GM19351 (cell line): ENCODE data around the gene HOMER2.

ENCODE experiments used
- ATAC-seq: cut with Tn5 transposase; IDR thresholded peaks from one replicate; pipeline ENCODE4 v1.9.1; 2021; ENCODE audit warnings: mild to moderate bottlenecking, moderate library complexity; ENCODE audit not compliant: unreplicated experiment

HOMER2 gene

DNA sequence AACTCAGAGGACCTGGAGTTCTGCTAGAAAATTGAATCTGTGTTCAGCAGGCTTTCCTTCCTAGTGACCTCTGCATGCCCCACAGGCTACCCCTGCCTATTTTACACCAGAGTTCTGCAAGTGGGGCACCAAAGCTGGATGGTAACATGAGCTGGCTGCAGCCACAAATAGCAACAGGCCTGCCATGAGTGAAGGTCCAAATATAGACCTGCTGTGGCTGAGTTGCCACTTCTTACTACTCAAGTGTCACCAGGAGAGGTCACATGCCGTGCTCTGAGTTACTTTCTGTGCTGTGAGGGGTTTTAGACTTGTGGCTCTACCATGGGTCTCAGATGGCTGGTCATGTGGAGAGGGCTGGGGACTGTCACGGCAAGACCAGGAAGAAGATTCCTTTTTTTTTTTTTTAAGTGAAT is 146.5 kb downstream of the HOMER2 start, which contains the start of gene FSD2:
Gene FSD2, minus strand, starts transcription at position 76 of the 413 bp plus-strand sequence. CDS start 18,679 bp downstream, outside the sequence.
- ATAC-seq, result peak; percentile 49

DNA sequence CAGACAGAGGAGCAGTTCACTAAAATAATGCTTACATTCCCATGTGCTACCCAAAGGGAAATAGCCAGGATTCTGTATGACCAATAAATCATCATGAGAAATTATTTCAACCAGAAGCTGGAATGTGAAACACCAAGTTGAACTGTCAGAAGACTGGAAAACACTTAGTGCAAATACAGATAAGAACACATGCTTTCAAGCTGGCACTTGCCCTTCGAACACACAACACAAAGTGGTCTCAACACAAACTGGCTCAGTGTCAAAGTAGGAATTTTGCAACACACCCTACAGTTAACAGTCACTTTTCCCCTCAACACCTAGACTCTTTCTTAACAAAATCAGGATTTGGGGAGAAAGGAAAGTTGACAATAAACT is 148.0 kb downstream of the HOMER2 start:
- ATAC-seq, result no peak

DNA sequence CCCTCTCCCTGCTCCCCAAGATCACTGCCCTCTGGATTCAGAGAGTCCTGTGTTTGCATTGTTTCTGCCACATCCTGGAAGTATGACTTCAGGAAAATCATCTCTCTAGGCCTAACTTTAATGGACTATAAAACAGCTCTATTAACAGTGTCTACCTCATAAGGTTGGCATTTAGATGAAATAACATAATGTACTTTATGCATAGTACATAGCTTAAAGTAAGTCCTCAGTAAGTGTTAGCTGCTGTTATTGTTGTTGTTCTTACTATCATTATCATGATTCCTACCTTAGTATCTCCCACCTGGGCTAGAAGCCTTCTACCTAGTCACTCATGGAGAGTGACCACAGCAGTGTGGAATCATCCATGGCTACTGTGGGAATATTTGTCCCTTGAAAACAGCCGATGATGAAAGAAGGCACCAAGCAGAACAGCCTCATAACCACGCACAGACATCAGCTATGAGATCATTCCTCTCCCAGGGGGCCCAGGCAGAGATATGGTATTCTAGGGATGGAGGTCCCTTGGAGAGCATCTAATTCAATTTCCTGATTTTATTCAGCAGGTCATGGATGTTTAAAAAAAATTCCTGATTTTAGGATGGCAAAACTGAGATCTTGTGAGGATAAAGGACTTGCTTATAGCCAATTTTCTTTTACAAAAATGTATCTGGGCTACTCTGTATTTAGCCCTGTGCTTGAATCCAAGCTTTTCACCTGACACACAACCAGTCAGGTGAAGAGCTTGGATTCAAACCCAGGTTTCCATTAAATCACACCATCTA is 148.5 kb downstream of the HOMER2 start:
- no peak for ATAC-seq

DNA sequence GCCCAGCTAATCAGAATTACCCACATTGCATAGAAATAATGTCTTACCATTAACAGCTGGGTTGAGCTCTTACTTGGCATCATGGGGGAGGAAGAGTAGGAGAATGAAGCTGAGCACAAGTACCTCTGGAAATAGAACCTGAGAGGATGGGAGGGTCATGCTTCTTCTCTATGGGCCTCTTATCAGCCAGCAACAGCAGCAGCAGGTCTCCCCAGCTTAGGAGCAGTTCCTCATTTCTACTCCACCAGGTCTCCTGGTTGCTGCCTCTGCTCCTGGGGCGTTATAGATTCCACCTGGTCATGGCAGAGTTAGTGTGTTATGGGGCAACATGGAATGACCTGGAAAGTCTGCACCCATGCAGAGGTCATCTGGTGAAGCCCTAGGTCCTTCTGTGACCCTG is 150.0 kb downstream of the HOMER2 start:
- ATAC-seq, result no peak

DNA sequence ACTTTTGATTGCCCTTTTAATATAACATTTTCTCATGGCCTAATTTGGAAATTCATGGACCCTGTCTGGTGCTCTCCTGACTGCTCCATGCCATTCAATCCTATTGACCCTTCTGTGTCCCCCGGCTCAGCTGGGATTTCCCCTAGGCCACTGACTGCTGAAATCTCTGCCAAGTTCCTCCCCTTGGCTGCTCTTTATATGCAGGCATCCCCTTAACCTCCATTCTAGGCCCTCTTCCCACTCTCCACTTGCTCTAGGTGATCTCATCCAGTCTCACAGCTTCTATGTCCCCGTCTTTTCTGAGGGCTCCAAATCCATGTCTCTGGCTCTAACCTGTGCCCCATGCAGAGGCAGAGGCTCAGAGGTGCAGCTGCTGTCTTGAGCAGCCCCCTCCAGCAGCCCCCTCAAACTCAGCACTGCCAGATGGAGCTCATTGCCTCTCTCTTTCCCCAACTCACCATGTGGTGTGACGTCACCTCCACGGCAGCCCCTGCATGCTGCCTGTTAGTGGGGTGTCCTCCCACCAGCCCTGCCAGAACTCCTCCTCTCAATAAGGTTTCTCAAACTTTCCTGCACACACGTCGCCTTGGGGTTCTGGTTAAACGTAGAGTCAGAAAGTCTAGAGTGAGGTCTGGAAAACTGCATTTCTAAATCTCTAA is 153.2 kb downstream of the HOMER2 start:
- no peak for ATAC-seq
